IPS-20b (cell line): ENCODE results near the gene DDX42.
A peak's percentile ranks its signal among the peaks of the same experiment; 100 is the strongest.

Source experiments
- H3K27ac ChIP-seq: one replicate; pipeline ENCODE4 v1.5.1; 2013; ENCODE audit warnings: low read length
- H3K27me3 ChIP-seq: 2 replicates; pipeline ENCODE4 v1.6.1; 2013; ENCODE audit warnings: mild to moderate bottlenecking, low read length, inconsistent platforms; ENCODE audit not compliant: insufficient read depth
- H3K36me3 ChIP-seq: 2 replicates; pipeline ENCODE4 v1.6.1; 2013; ENCODE audit warnings: low read depth, mild to moderate bottlenecking, inconsistent platforms, low read length, moderate library complexity; ENCODE audit not compliant: insufficient read depth
- H3K4me1 ChIP-seq: 2 replicates; pipeline ENCODE4 v1.6.1; 2013; ENCODE audit warnings: mild to moderate bottlenecking, control low read depth, inconsistent platforms, low read length, moderate library complexity; ENCODE audit not compliant: insufficient read depth
- H3K4me3 ChIP-seq: 2 replicates; pipeline ENCODE4 v1.5.1; 2013; ENCODE audit warnings: mild to moderate bottlenecking, low read length, inconsistent platforms
- H3K9ac ChIP-seq: 2 replicates; pipeline ENCODE4 v1.6.1; 2013; ENCODE audit warnings: low read depth, mild to moderate bottlenecking, inconsistent platforms, low read length, moderate library complexity
- H3K9me3 ChIP-seq: 2 replicates; pipeline ENCODE4 v1.6.1; 2013; ENCODE audit warnings: mild to moderate bottlenecking, low read depth, low read length, inconsistent platforms; ENCODE audit not compliant: insufficient read depth

DDX42 gene

GRCh38 chr17:63816123-63816522 lies 42.2 kb downstream of the DDX42 start:
- Histone ChIP-seq H3K27ac (no peak overlapping the region), H3K27me3 (no peaks in the 10 kb centered on the region), H3K9me3 (no peaks in the 10 kb centered on the region), H3K36me3 (peaks cover 100% of the 10 kb centered on the region), H3K4me3 (no peak overlapping the region), H3K4me1 (no peaks in the 10 kb centered on the region), H3K9ac (no peak overlapping the region)

- peaks cover 100% of the 10 kb centered on the region for H3K36me3 ChIP-seq
- no peak overlapping the region for H3K27ac ChIP-seq
- no peaks in the 10 kb centered on the region for H3K4me1 ChIP-seq
- H3K9me3 ChIP-seq, result no peaks in the 10 kb centered on the region
- H3K27me3 ChIP-seq, result no peaks in the 10 kb centered on the region
- H3K9ac ChIP-seq, result no peak overlapping the region
- no peak overlapping the region for H3K4me3 ChIP-seq
Observed at GRCh38 chr17:63816669-63817068, 42.7 kb downstream of the DDX42 start.

DNA sequence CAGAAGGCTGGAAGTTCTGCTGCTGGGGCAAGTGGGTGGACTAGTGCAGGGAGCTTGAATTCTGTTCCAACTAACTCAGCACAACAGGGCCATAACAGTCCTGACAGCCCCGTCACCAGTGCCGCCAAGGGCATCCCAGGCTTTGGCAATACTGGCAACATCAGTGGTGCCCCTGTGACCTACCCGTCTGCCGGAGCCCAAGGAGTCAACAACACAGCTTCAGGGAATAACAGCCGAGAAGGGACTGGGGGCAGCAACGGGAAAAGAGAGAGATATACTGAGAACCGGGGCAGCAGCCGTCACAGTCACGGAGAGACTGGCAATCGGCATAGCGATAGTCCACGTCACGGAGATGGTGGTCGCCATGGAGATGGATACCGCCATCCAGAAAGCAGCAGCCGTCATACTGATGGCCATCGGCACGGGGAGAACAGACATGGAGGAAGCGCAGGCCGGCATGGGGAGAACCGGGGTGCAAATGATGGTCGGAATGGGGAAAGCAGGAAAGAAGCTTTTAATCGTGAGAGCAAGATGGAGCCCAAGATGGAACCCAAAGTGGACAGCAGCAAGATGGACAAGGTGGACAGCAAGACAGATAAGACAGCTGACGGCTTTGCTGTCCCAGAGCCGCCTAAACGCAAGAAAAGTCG lies 43.9 kb downstream of the DDX42 start:
- Histone ChIP-seq H3K36me3 (peaks cover 100% of the 10 kb centered on the region), H3K9me3 (no peaks in the 10 kb centered on the region), H3K27me3 (no peaks in the 10 kb centered on the region), H3K9ac (no peak overlapping the region), H3K27ac (no peak overlapping the region), H3K4me1 (no peaks in the 10 kb centered on the region), H3K4me3 (no peak overlapping the region)

DNA sequence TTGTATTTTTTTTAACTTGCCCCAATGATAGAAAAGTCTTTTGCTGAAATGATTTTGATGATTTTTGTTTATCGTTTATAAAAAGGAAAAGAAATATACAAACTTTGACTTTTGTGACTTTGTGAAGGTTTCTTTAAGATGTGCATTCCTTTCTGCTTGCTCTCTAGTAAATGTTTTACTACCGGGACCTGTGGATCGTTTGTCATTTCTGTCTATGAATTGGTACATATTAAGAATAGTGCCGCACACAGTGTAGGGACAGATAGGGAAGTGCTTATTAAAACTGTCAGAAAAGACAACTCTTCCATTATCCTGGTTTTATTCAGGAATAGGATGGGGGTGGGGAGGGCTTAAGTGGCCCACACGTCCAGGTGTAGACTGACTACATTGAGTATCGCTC lies 45.2 kb downstream of the DDX42 start:
- no peak overlapping the region for H3K4me3 ChIP-seq
- peaks cover 100% of the 10 kb centered on the region for H3K36me3 ChIP-seq
- no peaks in the 10 kb centered on the region for H3K4me1 ChIP-seq
- H3K9me3 ChIP-seq, result no peaks in the 10 kb centered on the region
- no peaks in the 10 kb centered on the region for H3K27me3 ChIP-seq
- no peak overlapping the region for H3K27ac ChIP-seq
- no peak overlapping the region for H3K9ac ChIP-seq

- Histone ChIP-seq H3K27me3 (no peaks in the 10 kb centered on the region), H3K36me3 (peaks cover 100% of the 10 kb centered on the region), H3K4me1 (no peaks in the 10 kb centered on the region), H3K9ac (no peak overlapping the region), H3K9me3 (no peaks in the 10 kb centered on the region), H3K4me3 (no peak overlapping the region), H3K27ac (no peak overlapping the region)
Observed at GRCh38 chr17:63819585-63820537, 45.9 kb downstream of the DDX42 start.

GRCh38 chr17:63820963-63821561 lies 47.1 kb downstream of the DDX42 start:
- Histone ChIP-seq H3K27ac (no peak overlapping the region), H3K9ac (no peak overlapping the region), H3K27me3 (no peaks in the 10 kb centered on the region), H3K4me3 (no peak overlapping the region), H3K36me3 (peaks cover 100% of the 10 kb centered on the region), H3K9me3 (no peaks in the 10 kb centered on the region), H3K4me1 (peaks cover 4% of the 10 kb centered on the region; the same call in 1 of the 2 replicates)

GRCh38 chr17:63821804-63822203 lies 47.8 kb downstream of the DDX42 start:
- H3K4me1 ChIP-seq, result peaks cover 4% of the 10 kb centered on the region; the same call in 1 of the 2 replicates

GRCh38 chr17:63822537-63822936 lies 48.6 kb downstream of the DDX42 start:
- no peak overlapping the region for H3K27ac ChIP-seq
- peaks cover 4% of the 10 kb centered on the region; the same call in 1 of the 2 replicates for H3K4me1 ChIP-seq
- no peaks in the 10 kb centered on the region for H3K9me3 ChIP-seq
- no peak overlapping the region for H3K9ac ChIP-seq
- no peaks in the 10 kb centered on the region for H3K27me3 ChIP-seq
- peaks cover 87% of the 10 kb centered on the region for H3K36me3 ChIP-seq
- no peak overlapping the region for H3K4me3 ChIP-seq

More at GRCh38 chr17:63821804-63822203, 47.8 kb downstream of the DDX42 start:
- H3K9me3 ChIP-seq, result no peaks in the 10 kb centered on the region
- H3K4me3 ChIP-seq, result no peak overlapping the region
- H3K27ac ChIP-seq, result no peak overlapping the region
- no peaks in the 10 kb centered on the region for H3K27me3 ChIP-seq
- H3K36me3 ChIP-seq, result peaks cover 94% of the 10 kb centered on the region
- H3K9ac ChIP-seq, result no peak overlapping the region

DNA sequence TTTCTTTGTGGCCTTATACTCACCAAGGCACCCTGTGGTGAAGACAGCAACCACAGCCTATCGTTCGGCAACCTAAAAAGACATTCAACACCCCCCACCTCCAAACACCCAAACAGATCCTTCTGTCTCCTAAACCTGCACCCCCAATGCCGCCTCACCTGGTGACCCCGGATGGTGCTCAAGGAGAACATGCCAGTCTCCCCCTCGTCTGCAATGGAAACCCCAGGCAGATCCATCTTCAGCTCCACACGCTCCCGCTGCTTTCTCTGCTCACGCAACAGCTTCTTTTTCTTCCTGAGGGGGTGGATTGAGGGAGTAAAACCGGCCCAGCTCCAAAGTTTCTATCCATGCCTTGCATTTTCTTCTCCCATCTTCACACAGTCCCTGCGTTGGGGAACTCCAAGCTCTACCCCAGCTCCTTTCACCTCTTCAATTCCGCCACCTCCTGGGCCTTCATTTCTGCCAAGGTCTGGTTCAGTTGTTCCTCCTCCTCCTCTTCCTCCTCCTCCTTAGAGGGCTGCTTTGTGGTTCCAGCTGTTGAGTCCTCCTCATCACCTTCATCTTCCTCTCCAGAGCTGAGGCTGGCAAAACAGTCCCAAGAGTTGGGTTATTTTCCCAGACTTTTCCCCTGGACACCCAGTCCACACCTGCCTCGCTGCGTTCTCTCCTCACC lies 49.8 kb downstream of the DDX42 start:
- H3K9ac ChIP-seq, result no peak overlapping the region
- no peaks in the 10 kb centered on the region for H3K9me3 ChIP-seq
- no peak overlapping the region for H3K4me3 ChIP-seq
- H3K27ac ChIP-seq, result no peak overlapping the region
- peaks cover 80% of the 10 kb centered on the region for H3K36me3 ChIP-seq
- H3K27me3 ChIP-seq, result no peaks in the 10 kb centered on the region
- H3K4me1 ChIP-seq, result peaks cover 9% of the 10 kb centered on the region; the same call in 1 of the 2 replicates

GRCh38 chr17:63824362-63824761 lies 50.4 kb downstream of the DDX42 start:
- Histone ChIP-seq H3K27ac (no peak overlapping the region), H3K4me1 (peaks cover 9% of the 10 kb centered on the region; the same call in 1 of the 2 replicates), H3K4me3 (no peak overlapping the region), H3K36me3 (peaks cover 80% of the 10 kb centered on the region), H3K27me3 (no peaks in the 10 kb centered on the region), H3K9me3 (no peaks in the 10 kb centered on the region), H3K9ac (no peak overlapping the region)

- Histone ChIP-seq H3K27me3 (no peaks in the 10 kb centered on the region), H3K27ac (peak overlapping the region; percentile 90), H3K9me3 (no peaks in the 10 kb centered on the region), H3K36me3 (peaks cover 80% of the 10 kb centered on the region), H3K4me3 (peak overlapping the region; percentile 93), H3K4me1 (peaks cover 9% of the 10 kb centered on the region; the same call in 1 of the 2 replicates), H3K9ac (peak overlapping the region; percentile 93)
Observed at GRCh38 chr17:63826468-63827001, 52.6 kb downstream of the DDX42 start.
